Measurements from ENCODE around the gene SLC6A16. TPM values are rescaled to one million over a fixed set of nuclear protein-coding genes. Genes with fewer than 3 reads are reported as not detected.
"Not testable (repeated sequence)": the region's sequence is repeated elsewhere in the genome, so short reads cannot be mapped to it uniquely, and the experiment has no call there.

Gene SLC6A16
- total RNA-seq, 4 donors from 2014 or later, result 0.55 to 7.5 (median 0.88) TPM; not detected in 1

- no peak overlapping the region for H3K4me3 ChIP-seq
- H3K27me3 ChIP-seq, result no peaks in the 10 kb centered on the region
- TF ChIP-seq CTCF (IDR thresholded peaks at IDR 0.05) (peak; percentile 33 to 46 (median 42)), POLR2A (IDR thresholded peaks at IDR 0.05) (no peak)
- H3K9me3 ChIP-seq, result no peaks in the 10 kb centered on the region
- intact Hi-C loops (cut with DNase I; ENCODE audit: low total_unique reads), result no loop called here
- H3K4me1 ChIP-seq, result no peaks in the 10 kb centered on the region
- no peak overlapping the region for H3K27ac ChIP-seq
- peak; percentile 27 to 42 for DNase-seq
- no peaks in the 10 kb centered on the region for H3K36me3 ChIP-seq
These were observed 23.7 kb downstream of the SLC6A16 start for GRCh38 chr19:49301165-49301865.

- H3K36me3 ChIP-seq; H3K9me3 ChIP-seq; intact Hi-C loops (cut with DNase I; ENCODE audit: low total_unique reads); DNase-seq; H3K4me1 ChIP-seq; H3K4me3 ChIP-seq; H3K27ac ChIP-seq; H3K27me3 ChIP-seq: not testable (repeated sequence)
These were observed 26.3 kb downstream of the SLC6A16 start for GRCh38 chr19:49298653-49299052.

GRCh38 chr19:49297403-49297802, 27.6 kb downstream of the SLC6A16 start:
- Histone ChIP-seq H3K27me3 (no peaks in the 10 kb centered on the region), H3K9me3 (no peaks in the 10 kb centered on the region), H3K4me3 (no peak overlapping the region), H3K4me1 (no peaks in the 10 kb centered on the region), H3K27ac (no peak overlapping the region), H3K36me3 (no peaks in the 10 kb centered on the region)
- DNase-seq, result no peak
- intact Hi-C loops (cut with DNase I; ENCODE audit: low total_unique reads), result no loop called here
- TF ChIP-seq CTCF (IDR thresholded peaks at IDR 0.05) (no peak), POLR2A (IDR thresholded peaks at IDR 0.05) (no peak)

GRCh38 chr19:49295208-49295880, 29.6 kb downstream of the SLC6A16 start:
- H3K4me1 ChIP-seq, result no peaks in the 10 kb centered on the region
- no peak overlapping the region for H3K27ac ChIP-seq
- H3K9me3 ChIP-seq, result no peaks in the 10 kb centered on the region
- intact Hi-C loops (cut with DNase I; ENCODE audit: low total_unique reads), result no loop called here
- no peaks in the 10 kb centered on the region for H3K36me3 ChIP-seq
- H3K27me3 ChIP-seq, result no peaks in the 10 kb centered on the region
- TF ChIP-seq POLR2A (IDR thresholded peaks at IDR 0.05) (no peak), CTCF (IDR thresholded peaks at IDR 0.05) (no peak)
- no peak overlapping the region for H3K4me3 ChIP-seq
- no peak for DNase-seq

- TF ChIP-seq CTCF (IDR thresholded peaks at IDR 0.05) (no peak), POLR2A (IDR thresholded peaks at IDR 0.05) (no peak)
- no peaks in the 10 kb centered on the region for H3K4me1 ChIP-seq
- H3K9me3 ChIP-seq, result no peaks in the 10 kb centered on the region
- H3K27ac ChIP-seq, result no peak overlapping the region
- H3K36me3 ChIP-seq, result no peaks in the 10 kb centered on the region
- DNase-seq, result no peak
- no peak overlapping the region for H3K4me3 ChIP-seq
- H3K27me3 ChIP-seq, result no peaks in the 10 kb centered on the region
- intact Hi-C loops (cut with DNase I; ENCODE audit: low total_unique reads), result no loop called here
These were observed 30.6 kb downstream of the SLC6A16 start for GRCh38 chr19:49294401-49294800.
